22Rv1 (cell line): Measurements from ENCODE around the gene CXCL12.

ENCODE experiments used
- H3K27ac ChIP-seq: fragments of 450-650 bp; 2 replicates; pipeline ENCODE4 v1.5.1; 2017
- ZFX ChIP-seq: fragments of 450-650 bp; IDR thresholded peaks from 2 replicates; pipeline ENCODE4 v1.6.1; 2017; ENCODE audit warnings: antibody characterized with exemption, borderline replicate concordance
- TF ChIP-seq, protein P1 (sequence below): fragments of 450-650 bp; IDR thresholded peaks from 2 replicates; pipeline ENCODE4 v1.5.1; 2017; ENCODE audit warnings: mild to moderate bottlenecking

The CXCL12 gene

GRCh38 chr10:44422570-44423101 lies 37.7 kb upstream of the CXCL12 start:
- no peak for TF ChIP-seq ZFX
- TF ChIP-seq, protein P1, sequence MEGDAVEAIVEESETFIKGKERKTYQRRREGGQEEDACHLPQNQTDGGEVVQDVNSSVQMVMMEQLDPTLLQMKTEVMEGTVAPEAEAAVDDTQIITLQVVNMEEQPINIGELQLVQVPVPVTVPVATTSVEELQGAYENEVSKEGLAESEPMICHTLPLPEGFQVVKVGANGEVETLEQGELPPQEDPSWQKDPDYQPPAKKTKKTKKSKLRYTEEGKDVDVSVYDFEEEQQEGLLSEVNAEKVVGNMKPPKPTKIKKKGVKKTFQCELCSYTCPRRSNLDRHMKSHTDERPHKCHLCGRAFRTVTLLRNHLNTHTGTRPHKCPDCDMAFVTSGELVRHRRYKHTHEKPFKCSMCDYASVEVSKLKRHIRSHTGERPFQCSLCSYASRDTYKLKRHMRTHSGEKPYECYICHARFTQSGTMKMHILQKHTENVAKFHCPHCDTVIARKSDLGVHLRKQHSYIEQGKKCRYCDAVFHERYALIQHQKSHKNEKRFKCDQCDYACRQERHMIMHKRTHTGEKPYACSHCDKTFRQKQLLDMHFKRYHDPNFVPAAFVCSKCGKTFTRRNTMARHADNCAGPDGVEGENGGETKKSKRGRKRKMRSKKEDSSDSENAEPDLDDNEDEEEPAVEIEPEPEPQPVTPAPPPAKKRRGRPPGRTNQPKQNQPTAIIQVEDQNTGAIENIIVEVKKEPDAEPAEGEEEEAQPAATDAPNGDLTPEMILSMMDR, result no peak
- no peak overlapping the region for H3K27ac ChIP-seq

GRCh38 chr10:44422153-44422552 lies 37.3 kb upstream of the CXCL12 start:
- H3K27ac ChIP-seq, result no peak overlapping the region
- no peak for TF ChIP-seq ZFX
- TF ChIP-seq, protein P1, result no peak

GRCh38 chr10:44419790-44420549 lies 35.1 kb upstream of the CXCL12 start:
- no peak for TF ChIP-seq ZFX
- TF ChIP-seq, protein P1, result no peak
- H3K27ac ChIP-seq, result no peak overlapping the region

GRCh38 chr10:44418637-44419036 lies 33.7 kb upstream of the CXCL12 start:
- no peak overlapping the region for H3K27ac ChIP-seq
- TF ChIP-seq, protein P1, result no peak
- no peak for TF ChIP-seq ZFX

DNA sequence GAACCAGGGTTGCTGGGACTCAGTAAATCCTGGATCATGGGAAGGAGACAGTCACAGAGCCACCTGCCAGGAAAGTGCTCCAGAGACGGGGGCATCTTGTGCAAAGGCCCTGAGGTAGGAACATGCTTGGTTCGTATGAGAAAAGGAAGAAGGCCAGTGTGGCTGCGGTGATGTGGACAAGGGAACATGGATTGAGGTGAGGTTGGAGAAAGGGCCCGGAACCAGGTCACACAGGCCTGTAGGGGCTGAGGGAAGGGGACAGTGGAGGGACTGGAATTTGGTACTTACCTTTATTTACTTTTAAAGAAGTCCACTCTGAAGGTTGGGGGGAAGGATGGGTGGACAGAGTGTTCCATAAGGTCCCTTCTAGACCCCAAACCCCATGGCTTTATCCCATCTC lies 32.9 kb upstream of the CXCL12 start:
- TF ChIP-seq, protein P1, result no peak
- TF ChIP-seq ZFX, result no peak
- H3K27ac ChIP-seq, result no peak overlapping the region

GRCh38 chr10:44416936-44417335 lies 32.0 kb upstream of the CXCL12 start:
- H3K27ac ChIP-seq, result no peak overlapping the region
- TF ChIP-seq ZFX, result no peak
- TF ChIP-seq, protein P1, result no peak

DNA sequence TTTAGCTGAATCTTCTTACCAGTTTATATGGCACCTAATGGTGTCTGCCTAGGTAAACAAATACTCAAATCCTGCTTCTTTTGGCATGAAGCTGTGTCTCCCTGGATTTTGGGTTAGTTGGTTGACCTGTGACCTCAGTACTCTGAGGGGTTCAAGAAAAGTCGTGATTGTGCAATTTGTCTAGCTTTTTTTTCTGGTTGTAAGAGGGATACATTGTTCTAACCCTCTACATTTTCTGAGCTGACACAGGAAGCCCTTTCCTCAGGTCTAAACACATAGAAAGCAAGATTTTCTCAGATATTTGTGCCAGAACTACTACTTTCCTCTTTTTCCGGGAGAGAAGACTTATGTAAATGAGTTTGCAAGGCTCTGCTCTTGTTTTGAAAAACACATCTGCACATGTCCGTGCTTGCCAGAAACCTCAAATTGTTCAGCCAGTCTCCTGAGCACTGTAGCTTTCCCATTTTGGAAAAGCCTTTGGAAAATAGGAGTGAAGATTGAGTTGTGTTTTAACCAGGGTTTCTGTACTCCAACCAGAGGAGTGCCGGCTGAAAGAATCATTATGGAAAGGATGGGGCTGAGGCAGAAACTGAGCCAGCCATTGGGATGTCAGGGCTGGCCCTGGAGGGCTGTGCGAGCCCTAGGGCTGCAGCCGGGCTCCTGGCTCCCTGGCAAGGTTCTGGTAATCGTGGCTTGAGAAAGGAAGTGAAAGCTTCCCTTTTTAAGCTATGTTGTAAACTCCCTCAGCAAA lies 31.3 kb upstream of the CXCL12 start:
- no peak for TF ChIP-seq ZFX
- TF ChIP-seq, protein P1, result no peak
- no peak overlapping the region for H3K27ac ChIP-seq
